Measurements from ENCODE around the gene JMJD8.
A peak's percentile ranks its signal among the peaks of the same experiment; 100 is the strongest.

JMJD8 gene

DNA sequence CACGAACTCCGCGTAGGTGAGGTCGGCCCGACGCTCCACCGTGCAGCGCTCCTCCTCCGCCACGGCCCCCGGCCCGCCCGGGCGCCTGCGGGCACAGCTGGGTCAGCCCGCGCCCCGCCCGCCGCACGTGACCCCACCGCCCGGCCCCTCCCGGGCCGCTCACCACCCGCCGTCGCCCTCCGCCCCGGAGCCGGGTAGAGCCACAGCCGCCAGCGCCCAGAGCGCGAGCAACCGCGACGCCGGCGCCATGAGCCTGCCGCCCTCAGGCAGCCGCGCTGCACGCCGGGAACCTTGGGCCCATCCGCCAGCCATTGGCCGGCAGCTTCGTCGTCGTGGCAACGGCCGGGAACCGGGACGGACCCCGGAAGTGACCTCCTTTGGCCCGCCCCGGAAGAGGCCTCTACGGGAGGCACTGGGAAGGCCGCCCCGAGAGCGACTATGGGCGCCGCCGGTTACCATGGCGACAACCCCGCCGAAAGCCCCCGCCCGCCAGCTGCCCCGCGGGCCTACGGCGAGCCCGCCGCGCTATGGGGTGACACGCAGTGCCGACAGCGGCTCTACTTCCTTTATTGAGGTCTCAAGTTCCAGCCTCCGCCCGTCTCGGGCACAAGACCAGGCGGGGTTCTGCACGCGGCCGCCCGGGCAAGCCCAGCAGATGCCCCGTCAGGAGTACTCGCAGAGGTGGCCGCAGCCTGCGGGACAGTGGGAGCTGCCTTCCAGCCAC lies at the start of gene JMJD8:
Gene JMJD8, minus strand, starts transcription at position 264 of the 724 bp plus-strand sequence. Its CDS starts 15 bp downstream, at position 249.
- DNase-seq (ENCODE audit: low read depth) = peak; percentile 95

GRCh38 chr16:733382-734207 lies 49.5 kb upstream of the JMJD8 start:
- DNase-seq (ENCODE audit: low read depth) = no peak

DNA sequence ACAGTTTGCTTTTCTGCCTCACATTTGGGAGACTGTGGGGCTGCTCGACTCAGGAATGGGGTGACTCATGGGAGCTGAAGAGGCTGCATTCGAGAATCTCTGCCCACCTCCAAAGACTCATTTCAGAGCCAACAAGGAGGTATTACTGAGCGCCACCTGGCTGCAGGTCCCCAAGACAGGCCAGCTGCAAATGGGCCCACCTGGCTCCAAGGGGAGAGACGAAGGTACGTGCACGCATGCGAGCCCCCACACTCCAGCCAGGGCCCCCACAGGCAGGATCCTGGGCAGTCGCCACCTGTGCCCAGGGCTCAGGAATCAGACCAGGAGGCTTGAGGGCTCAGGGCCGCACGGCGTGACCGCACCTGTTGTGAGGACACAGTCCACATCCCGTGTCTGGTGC lies 48.8 kb upstream of the JMJD8 start:
- DNase-seq (ENCODE audit: low read depth) = no peak

DNA sequence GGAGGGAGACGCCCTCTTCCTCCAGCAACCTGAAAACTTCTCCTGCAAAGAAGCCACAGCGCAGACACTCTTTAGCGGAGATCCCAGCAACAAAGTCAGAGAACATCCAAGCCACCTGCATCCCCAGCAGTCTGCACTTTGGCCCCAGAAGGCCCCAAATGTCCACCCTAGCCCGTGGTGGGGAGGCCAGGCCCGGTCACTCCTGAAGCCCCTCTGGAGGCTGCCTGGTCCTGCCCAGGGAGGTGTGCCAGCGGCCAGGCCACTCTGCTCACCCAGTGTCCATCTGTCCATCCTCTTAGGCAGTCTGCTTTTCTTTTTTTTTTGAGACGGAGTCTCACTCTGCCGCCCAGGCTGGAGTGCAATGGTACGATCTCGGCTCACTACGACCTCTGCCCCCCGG lies 48.2 kb upstream of the JMJD8 start:
- no peak for DNase-seq (ENCODE audit: low read depth)

GRCh38 chr16:730666-731509 lies 46.8 kb upstream of the JMJD8 start:
- no peak for DNase-seq (ENCODE audit: low read depth)

- DNase-seq (ENCODE audit: low read depth) = no peak
Observed at GRCh38 chr16:729768-730665, 45.9 kb upstream of the JMJD8 start.

DNA sequence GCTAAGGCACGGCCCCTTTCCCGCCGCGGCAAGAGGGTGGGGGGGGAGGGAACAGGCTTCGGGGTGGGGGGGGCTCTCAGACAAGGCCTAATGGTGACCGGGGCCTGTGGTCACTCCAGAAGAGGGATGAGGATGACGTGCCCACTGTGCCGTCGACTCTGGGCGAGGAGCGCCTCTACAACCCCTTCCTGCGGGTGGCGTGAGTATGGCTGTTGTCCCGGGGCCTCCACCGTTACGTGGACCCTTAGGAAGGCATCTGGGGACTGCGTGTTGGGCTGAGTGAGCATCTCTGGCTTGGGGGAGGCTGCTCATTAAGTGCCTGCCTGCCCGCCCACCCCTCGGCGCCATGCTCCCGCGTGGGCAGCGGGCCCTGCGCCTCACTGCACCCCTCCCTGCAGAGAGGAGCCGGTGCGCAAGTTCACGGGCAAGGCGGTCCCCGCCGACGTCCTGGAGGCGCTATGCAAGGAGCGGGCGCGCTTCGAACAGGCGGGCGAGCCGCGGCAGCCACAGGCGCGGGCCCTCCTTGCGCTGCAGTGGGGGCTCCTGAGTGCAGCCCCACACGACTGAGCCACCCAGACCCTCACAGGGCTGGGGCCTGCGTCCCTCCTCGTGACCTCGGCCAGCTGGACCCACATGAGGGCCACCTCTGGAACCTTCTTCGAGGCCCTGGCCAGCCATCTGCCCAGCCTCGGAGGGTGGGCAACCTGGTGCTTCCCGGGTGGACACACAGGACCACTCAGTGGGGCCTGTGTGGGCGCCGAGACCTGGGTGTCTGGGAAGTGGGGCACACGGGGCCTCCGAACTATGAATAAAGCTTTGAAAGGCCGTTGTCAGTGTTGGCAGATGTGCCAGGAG lies 45.0 kb upstream of the JMJD8 start:
- no peak for DNase-seq (ENCODE audit: low read depth)

DNA sequence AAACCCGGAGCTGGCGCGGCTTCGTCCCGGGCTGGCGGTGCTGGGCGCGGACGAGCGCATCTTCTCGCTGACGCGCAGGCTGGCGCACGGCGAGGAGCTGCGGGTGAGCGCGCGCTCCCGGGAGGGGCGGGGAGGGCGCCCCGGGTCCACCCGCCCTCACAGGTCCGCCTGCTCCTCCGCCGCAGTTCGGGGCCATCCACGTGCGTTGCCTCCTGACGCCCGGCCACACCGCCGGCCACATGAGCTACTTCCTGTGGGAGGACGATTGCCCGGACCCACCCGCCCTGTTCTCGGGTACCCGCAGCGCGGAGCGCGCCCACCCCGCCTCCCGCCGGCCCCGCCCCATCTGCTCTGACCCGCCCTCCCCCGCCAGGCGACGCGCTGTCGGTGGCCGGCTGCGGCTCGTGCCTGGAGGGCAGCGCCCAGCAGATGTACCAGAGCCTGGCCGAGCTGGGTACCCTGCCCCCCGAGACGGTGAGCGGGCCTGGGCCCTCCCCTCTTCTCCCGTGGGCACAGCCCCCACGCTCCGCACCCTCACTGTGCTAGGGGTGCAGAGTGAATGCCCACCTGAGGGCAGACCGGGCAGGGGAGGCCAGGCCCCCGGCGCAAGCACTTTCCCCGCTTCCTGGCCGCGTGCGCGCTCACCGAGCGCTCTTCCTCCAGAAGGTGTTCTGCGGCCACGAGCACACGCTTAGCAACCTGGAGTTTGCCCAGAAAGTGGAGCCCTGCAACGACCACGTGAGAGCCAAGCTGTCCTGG lies 44.2 kb upstream of the JMJD8 start:
- DNase-seq (ENCODE audit: low read depth) = peak; percentile 31

DNA sequence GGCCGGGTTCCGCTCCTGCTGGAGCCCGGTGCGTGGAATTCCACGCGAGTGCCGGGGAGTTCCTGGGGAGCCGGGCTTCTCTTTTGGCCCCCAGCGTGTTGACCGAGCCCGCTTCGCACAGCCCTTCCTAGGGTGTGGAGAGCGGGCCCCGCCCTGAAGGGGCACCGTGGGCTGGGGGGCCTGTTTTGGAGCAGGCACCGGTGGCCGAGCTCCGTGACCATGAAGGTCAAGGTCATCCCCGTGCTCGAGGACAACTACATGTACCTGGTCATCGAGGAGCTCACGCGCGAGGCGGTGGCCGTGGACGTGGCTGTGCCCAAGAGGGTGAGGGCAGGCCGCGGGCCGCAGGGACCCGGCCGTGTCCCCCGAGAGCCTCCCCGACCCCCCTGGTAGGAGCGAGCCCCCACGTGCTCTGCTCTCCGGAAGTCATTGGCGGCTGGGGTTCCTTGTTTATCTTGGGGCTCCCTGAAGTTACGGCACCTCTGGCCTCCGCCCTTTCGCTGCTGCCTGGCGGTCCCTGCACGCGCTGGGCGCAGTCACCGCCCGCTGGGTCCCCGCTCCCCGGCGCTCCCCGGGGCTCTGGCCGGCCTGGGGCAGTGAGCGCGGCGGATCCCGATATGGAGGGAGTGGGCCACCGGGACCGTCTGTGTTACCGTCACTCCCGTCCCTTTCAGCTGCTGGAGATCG lies 43.3 kb upstream of the JMJD8 start:
- no peak for DNase-seq (ENCODE audit: low read depth)

DNA sequence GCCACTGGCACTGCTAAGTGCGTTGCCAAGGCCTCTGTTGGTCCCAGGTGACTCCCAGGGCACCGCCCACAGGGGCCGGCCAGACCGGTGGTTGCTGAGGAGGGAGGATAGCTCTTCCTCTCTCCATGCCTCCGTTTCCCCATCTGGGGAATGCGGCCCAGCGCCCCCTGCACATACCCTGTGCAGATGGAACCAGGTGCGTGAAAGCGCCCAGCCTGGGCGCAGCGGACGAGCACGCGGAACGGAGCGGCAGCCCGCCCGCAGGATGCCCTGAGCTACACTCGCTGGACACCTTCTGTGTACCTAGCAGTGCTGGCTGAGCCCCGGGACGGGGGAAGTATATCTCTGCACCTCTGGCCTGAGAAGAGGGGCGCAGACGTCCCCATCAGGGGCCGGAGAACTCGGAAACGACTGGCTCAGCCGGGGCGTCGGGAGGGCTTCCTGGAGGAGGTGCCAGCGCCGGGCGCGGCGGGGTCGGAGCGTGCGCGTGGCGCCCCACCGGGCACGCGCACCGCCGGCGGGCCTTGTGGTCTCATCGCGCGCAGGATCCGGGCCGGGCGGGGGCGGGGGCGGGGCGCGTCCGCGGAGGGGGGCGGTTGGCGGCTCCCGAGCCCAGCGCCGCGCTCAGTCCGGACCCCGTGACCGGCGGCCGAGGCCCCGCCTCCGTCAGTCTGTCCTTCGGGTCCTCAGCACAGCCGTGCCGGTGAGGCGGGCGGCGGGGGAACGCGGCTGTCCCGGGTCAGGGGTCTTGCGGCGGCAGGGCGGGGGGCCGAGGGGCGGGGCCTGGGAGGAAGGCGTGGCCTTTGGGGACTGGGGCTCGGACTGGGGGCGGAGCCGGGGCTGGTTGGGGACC lies 42.5 kb upstream of the JMJD8 start, which contains the start of the genes CCDC78 and HAGHL:
Gene CCDC78, minus strand, starts transcription at position 6 of the 853 bp plus-strand sequence. CDS start 76 bp downstream, outside the sequence.
Gene HAGHL, plus strand, starts transcription at position 669 of the 853 bp plus-strand sequence. CDS start 404 bp downstream, outside the sequence.
- DNase-seq (ENCODE audit: low read depth) = peak; percentile 46

GRCh38 chr16:726188-726437 lies 42.0 kb upstream of the JMJD8 start:
- DNase-seq (ENCODE audit: low read depth) = no peak

- no peak for DNase-seq (ENCODE audit: low read depth)
Observed at GRCh38 chr16:725463-726187, 41.5 kb upstream of the JMJD8 start.

DNA sequence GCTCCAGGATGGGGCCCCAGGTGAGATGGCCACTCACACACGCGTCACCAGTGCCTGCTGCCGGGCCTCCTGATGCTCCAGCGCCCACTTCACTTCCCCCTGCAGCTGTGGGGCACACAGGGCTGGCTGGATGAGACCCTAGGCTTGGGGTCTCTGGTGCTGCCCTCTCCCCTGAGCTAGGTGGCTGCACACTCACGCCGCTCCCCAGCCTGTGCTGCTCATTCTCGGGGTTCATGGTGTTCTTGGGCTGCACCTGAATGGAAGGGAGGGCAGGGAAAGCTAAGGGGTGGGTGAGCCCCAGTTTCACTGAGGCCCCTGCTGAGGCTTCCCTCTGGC lies 40.9 kb upstream of the JMJD8 start:
- DNase-seq (ENCODE audit: low read depth) = no peak

DNA sequence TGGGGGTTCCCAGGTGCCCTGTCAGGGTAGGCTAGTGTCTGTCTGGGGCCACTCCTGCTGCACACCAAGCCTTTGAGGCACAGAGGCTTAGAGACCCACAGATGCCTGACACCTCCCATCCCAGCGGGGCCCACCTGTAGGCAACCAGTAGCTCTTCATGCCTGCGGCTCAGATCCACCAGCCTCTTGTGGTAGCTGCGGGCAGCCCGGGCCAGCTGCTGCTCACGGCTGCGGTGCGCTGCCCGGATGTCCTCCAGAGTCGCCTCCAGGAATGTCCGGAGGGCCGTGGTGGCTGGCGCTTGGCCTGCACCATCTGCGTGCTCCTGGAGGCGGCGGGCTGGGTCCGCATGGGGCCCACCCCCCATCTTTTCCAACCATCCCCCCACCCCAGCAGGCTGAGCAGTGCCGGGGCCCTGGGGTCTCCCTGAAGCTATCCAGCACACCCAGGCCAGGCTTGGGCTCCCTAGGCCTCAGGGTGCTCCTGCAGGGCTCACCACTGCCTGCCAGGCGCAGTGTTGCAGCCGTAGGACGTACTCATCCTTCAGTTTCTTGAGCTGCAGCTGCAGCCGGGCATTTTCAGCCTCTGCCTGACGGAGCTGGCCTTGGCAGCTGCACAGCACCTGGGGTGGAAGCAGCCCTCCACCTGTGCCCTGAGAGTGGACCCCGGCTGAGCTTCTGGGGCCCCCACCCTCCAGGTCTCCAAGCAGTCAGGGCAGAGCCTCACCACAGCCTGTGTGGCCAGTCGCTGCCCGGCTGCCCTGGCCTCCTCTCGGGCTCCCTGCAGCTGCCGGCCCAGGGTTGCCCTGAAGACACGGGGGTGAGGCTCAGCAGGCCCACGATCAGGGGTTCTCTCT lies 40.3 kb upstream of the JMJD8 start:
- DNase-seq (ENCODE audit: low read depth) = no peak

- no peak for DNase-seq (ENCODE audit: low read depth)
Observed at GRCh38 chr16:723695-724094, 39.6 kb upstream of the JMJD8 start.

DNA sequence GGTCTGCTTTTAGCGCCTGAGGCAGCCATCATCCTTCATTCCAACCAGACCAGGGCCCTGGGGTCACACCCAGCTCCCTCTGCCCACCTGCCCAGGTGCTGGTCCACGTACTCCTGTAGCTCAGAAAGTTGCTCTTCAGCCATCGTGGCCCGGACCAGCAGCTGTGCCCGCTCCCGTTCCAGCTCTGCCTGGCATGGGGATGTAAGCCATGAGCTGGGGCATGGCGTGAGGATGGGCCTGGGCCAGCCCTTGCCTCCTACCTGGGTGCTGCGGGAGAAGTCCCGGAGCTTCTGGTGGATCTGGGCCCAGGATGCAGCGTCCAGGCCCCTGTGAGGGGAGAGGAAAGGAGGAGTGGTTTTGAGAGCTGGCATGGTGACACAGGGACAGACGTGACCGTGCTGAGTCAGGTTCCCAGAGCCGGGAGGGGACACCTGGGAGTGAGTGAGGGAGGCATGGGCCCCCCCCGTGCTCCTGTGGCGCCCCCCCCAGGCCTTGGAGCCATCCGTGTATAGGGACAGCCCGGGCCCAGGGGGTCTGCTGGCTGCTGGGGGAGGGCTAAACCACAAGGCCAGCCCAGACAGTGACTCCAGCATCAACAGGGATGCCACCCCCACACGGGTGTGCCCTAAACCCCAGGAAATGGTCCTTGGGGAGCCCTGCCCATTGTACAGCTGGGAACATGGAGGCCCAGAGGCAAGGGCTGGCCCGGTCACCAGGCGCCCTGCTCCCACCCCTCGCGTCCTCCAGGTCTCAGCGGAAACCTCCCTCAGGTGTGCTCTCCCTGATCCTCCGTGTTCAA lies 38.9 kb upstream of the JMJD8 start:
- DNase-seq (ENCODE audit: low read depth) = no peak

All from stimulated activated CD8-positive, alpha-beta memory T cell treated with anti-CD3 and anti-CD28 coated beads, Interleukin-15, amount 100 ng/mL, for 24 hours (primary cell).